ENCODE measurements around the gene ITGA2. TPM values are rescaled to one million over a fixed set of nuclear protein-coding genes. Genes with fewer than 3 reads are reported as not detected.

Gene ITGA2
- total RNA-seq, 2 donors from 2014 or later = 18.3 to 19.7 TPM

DNA sequence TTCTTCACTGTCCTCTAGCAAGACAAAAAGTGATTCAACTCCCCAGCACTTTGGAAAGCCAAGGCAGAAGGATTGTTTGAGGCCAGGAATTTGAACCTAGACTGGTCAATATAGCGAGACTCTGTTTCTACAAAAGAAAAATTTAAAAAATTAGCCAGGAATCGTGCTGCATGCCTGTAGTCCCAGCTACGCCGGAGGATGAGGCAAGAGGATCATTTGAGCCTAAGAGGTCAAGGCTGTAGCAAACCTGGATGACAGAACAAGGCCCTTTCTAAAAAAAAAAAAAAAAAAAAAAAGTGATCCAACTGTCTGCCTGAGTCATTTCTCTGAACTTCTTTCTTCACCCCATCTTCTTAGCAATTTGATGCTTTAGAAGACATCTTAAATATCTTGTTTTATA is 12.4 kb downstream of the ITGA2 start:
- TF ChIP-seq, protein P1, sequence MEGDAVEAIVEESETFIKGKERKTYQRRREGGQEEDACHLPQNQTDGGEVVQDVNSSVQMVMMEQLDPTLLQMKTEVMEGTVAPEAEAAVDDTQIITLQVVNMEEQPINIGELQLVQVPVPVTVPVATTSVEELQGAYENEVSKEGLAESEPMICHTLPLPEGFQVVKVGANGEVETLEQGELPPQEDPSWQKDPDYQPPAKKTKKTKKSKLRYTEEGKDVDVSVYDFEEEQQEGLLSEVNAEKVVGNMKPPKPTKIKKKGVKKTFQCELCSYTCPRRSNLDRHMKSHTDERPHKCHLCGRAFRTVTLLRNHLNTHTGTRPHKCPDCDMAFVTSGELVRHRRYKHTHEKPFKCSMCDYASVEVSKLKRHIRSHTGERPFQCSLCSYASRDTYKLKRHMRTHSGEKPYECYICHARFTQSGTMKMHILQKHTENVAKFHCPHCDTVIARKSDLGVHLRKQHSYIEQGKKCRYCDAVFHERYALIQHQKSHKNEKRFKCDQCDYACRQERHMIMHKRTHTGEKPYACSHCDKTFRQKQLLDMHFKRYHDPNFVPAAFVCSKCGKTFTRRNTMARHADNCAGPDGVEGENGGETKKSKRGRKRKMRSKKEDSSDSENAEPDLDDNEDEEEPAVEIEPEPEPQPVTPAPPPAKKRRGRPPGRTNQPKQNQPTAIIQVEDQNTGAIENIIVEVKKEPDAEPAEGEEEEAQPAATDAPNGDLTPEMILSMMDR (IDR thresholded peaks at IDR 0.05) = no peak
- intact Hi-C loops (cut with DNase I) = no loop called here
- H3K4me3 ChIP-seq = no peak overlapping the region

DNA sequence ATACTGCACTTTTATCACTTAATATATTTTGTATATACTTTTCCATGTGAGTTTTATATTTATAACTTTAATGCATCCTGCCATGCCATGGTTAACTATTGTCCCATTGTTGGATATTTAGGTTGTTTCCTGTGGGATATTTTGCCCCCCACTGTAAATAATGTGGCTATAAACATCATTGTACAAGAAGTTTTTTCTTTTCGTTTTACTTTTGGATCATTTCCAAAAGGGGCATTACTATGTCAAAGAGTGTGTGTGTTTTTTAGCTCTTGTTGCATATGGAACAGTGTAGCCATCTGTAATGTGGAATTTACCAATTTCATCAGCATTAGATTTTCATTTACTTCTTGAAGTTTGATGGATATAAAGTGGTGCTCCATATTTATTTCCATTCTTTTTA is 13.3 kb downstream of the ITGA2 start:
- no peaks in the 10 kb centered on the region for H3K9me3 ChIP-seq
- no peak for DNase-seq

More for the DNA sequence above, 12.4 kb downstream of the ITGA2 start:
- Histone ChIP-seq H3K4me1 (no peaks in the 10 kb centered on the region), H3K9me3 (no peaks in the 10 kb centered on the region), H3K27me3 (no peaks in the 10 kb centered on the region), H3K9ac (ENCODE audit: low read depth in 2 of 2, low read length in 2 of 2) (no peak overlapping the region), H3K27ac (no peak overlapping the region), H3K36me3 (no peaks in the 10 kb centered on the region)
- DNase-seq = no peak

DNA sequence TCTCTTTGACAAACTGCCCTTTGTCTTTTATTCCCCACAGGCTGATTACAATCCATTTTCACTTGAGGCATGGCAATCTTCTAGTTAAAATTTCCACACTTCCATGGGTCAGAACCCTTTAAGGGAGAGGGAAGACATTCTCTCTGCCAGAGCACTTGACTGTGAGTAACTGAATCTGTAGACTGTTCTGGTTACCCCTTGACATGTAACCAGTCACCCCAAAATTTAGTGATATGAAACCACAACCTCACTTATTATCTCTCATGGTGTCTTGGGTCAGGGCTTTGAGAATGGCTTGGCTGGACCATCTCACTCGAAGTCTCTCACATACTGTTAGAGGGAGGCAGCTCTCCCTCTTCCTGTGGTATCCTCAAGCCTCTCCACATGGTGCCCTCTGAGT is 14.0 kb downstream of the ITGA2 start:
- Histone ChIP-seq H3K27ac (no peak overlapping the region), H3K9me3 (no peaks in the 10 kb centered on the region)
- intact Hi-C loops (cut with DNase I) = no loop called here

More for the DNA sequence above, 13.3 kb downstream of the ITGA2 start:
- no peak overlapping the region for H3K4me3 ChIP-seq
- H3K27ac ChIP-seq = no peak overlapping the region
- H3K36me3 ChIP-seq = no peaks in the 10 kb centered on the region
- intact Hi-C loops (cut with DNase I) = no loop called here
- H3K4me1 ChIP-seq = peaks cover 3% of the 10 kb centered on the region
- no peaks in the 10 kb centered on the region for H3K27me3 ChIP-seq
- TF ChIP-seq, protein P1 (IDR thresholded peaks at IDR 0.05) = no peak
- no peak overlapping the region for H3K9ac ChIP-seq (ENCODE audit: low read depth in 2 of 2, low read length in 2 of 2)

DNA sequence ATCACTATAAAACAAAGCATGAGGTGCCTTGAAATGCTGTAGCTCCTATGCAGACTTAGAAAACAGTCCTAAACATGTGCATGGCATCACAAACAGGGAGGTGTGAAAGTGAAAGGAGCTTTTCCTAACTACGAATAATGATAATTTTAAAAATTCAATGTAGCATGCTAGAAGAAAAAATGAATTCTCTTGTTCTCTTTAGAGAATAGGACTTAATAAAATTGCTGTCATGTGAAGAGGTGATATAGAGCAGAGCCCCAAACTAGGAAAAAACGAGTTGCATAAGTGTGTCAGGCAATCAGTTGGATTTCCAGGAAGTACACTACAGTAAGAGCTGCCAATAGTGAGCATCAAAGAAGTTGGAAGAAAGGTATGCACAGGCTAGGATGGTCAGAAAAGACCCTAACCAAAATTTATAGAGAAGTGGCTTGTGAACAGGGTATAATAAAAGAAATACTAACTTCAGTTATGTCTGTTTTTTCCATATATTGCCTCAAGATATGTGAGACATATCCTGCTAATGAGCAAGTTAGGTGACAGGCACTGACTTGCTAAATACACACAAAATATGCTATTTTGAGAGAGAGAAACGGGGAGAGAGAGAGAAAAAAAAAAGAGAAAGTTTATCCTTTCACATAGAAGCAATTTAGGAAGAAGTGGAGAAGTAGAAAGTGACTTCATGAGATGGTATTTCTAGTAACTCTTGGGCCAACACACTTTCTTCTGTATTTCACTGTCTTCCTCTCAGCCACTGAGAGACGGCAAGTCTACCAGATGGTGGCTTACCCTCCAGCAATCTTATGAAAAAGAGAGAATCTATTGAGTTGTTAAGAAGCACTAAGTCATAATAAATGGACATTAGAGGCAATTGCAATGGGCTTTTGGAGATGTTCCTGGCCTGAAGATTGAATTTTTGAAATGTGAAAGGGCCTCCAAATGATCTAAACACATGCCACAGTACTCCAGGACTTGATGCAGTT is 18.0 kb downstream of the ITGA2 start:
- DNase-seq = no peak
- H3K27me3 ChIP-seq = no peaks in the 10 kb centered on the region
- H3K4me1 ChIP-seq = peaks cover 3% of the 10 kb centered on the region
- no peaks in the 10 kb centered on the region for H3K9me3 ChIP-seq
- TF ChIP-seq, protein P1 (IDR thresholded peaks at IDR 0.05) = no peak
- intact Hi-C loops (cut with DNase I) = no loop called here
- H3K9ac ChIP-seq (ENCODE audit: low read depth in 2 of 2, low read length in 2 of 2) = no peak overlapping the region
- no peak overlapping the region for H3K4me3 ChIP-seq
- no peaks in the 10 kb centered on the region for H3K36me3 ChIP-seq
- no peak overlapping the region for H3K27ac ChIP-seq

More for the DNA sequence above, 14.0 kb downstream of the ITGA2 start:
- no peak for DNase-seq
- Histone ChIP-seq H3K27me3 (no peaks in the 10 kb centered on the region), H3K9ac (ENCODE audit: low read depth in 2 of 2, low read length in 2 of 2) (no peak overlapping the region), H3K4me3 (no peak overlapping the region), H3K4me1 (peaks cover 3% of the 10 kb centered on the region), H3K36me3 (no peaks in the 10 kb centered on the region)
- TF ChIP-seq, protein P1 (IDR thresholded peaks at IDR 0.05) = no peak

DNA sequence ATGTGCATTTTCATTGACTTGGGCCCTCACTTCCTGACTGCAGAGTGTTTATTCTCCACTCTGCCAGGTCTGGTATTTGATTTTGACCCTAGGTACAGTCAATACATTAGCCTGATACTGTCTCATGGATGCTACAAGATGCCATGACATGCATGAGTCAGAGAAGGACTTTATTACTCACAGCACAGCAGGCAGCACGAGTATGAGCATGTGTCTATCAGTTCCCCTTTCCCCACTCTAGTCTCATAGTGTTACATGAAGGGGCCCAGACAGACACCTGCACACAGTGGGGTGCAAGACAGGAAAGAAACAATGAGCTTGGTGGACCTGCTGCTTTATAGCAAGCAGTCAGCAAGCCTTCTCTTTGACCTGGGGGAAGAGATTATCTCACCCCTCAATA is 19.6 kb downstream of the ITGA2 start:
- peaks cover 3% of the 10 kb centered on the region for H3K4me1 ChIP-seq
- H3K27ac ChIP-seq = no peak overlapping the region
- intact Hi-C loops (cut with DNase I) = no loop called here

More for the DNA sequence above, 19.6 kb downstream of the ITGA2 start:
- H3K36me3 ChIP-seq = no peaks in the 10 kb centered on the region
- no peaks in the 10 kb centered on the region for H3K27me3 ChIP-seq
- H3K9ac ChIP-seq (ENCODE audit: low read depth in 2 of 2, low read length in 2 of 2) = no peak overlapping the region
- DNase-seq = no peak
- TF ChIP-seq, protein P1 (IDR thresholded peaks at IDR 0.05) = no peak
- no peak overlapping the region for H3K4me3 ChIP-seq
- no peaks in the 10 kb centered on the region for H3K9me3 ChIP-seq

Data from colonic mucosa (tissue), 4 donors.